Breast epithelium (tissue), 4 donors: ENCODE results near the gene SLC38A3. TPM values are rescaled to one million over a fixed set of nuclear protein-coding genes. Genes with fewer than 3 reads are reported as not detected.

ENCODE experiments used
- DNase-seq, 2 donors: peaks; one replicate each; pipeline ENCODE4 v3.0.0-alpha.2; 2019; ENCODE audit warnings: low spot score in 2 of 2
- H3K27ac ChIP-seq, 2 donors: fragments of 200-600 bp; sonication (generic) in 1 of 2; one replicate each; pipeline ENCODE4 v1.5.1; 2016 to 2019; ENCODE audit warnings: mild to moderate bottlenecking in 1 of 2
- H3K27me3 ChIP-seq, 2 donors: fragments of 200-600 bp; sonication (generic) in 1 of 2; one replicate each; pipeline versions ENCODE4 v1.5.1 to v1.6.0; 2017 to 2019; ENCODE audit warnings: control low read depth in 1 of 2, mild to moderate bottlenecking in 1 of 2
- H3K36me3 ChIP-seq: fragments of 200-600 bp; one replicate; pipeline ENCODE4 v1.5.1; 2019
- H3K4me1 ChIP-seq, 2 donors: fragments of 200-600 bp; sonication (generic); one replicate each; pipeline ENCODE4 v1.5.1; 2016 to 2019; ENCODE audit warnings: control low read depth in 1 of 2
- H3K4me3 ChIP-seq, 3 donors: fragments of 200-600 bp; sonication (generic); 1 replicate in 2 of 3; 2 replicates in 1 of 3; pipeline ENCODE4 v1.5.1; 2016 to 2019; ENCODE audit warnings: mild to moderate bottlenecking in 3 of 3, moderate library complexity in 2 of 3
- H3K9me3 ChIP-seq, 2 donors: fragments of 200-600 bp; sonication (generic) in 1 of 2; one replicate each; pipeline ENCODE4 v1.5.1; 2016 to 2019; ENCODE audit warnings: control low read depth in 1 of 2
- CTCF ChIP-seq, 3 donors: fragments of 450-650 bp; IDR thresholded peaks; one replicate each; pipeline ENCODE4 v1.5.1; 2016 to 2017; ENCODE audit warnings: antibody characterized with exemption in 3 of 3, mild to moderate bottlenecking in 3 of 3, moderate library complexity in 3 of 3
- POLR2A ChIP-seq: fragments of 450-650 bp; IDR thresholded peaks from one replicate; pipeline ENCODE4 v1.6.1; 2016; ENCODE audit warnings: antibody characterized with exemption, mild to moderate bottlenecking, moderate library complexity
- POLR2AphosphoS5 ChIP-seq, 3 donors: sonication (generic); formaldehyde crosslinking; IDR thresholded peaks; one replicate each; pipeline ENCODE4 v1.6.1; 2017; ENCODE audit warnings: antibody characterized with exemption in 3 of 3
- intact Hi-C: fragments of 100-400 bp; cut with DNase I; formaldehyde crosslinking; loops from one replicate; pipeline ENCODE4 v1.15.1; 2023; ENCODE audit warnings: low total_unique reads
- total RNA-seq, 3 donors: library from RNA; depleted of rRNA; stranded (reverse); fragments of >200 nt; gene quantifications; one replicate each; pipeline ENCODE4 v1.1.0, GENCODE V29; 2016

Gene SLC38A3
- total RNA-seq, 3 donors from 2014 or later = 0.98 to 2.5 TPM; not detected in 1

GRCh38 chr3:50162034-50162883 is 42.8 kb upstream of the SLC38A3 start:
- intact Hi-C loops = no loop called here
- Histone ChIP-seq H3K27me3 (no peaks in the 10 kb centered on the region), H3K9me3 (no peaks in the 10 kb centered on the region), H3K4me3 (no peak overlapping the region), H3K27ac (peak overlapping the region; percentile 34 to 90), H3K36me3 (no peaks in the 10 kb centered on the region), H3K4me1 (peaks cover 25 to 36% of the 10 kb centered on the region in 2 donors)
- DNase-seq = no peak
- no peak for TF ChIP-seq CTCF (IDR thresholded peaks at IDR 0.05)
- no peak for TF ChIP-seq POLR2A
- no peak for TF ChIP-seq POLR2AphosphoS5 (IDR thresholded peaks at IDR 0.05)

GRCh38 chr3:50163572-50164455 is 41.3 kb upstream of the SLC38A3 start:
- Histone ChIP-seq H3K36me3 (no peaks in the 10 kb centered on the region), H3K27me3 (no peaks in the 10 kb centered on the region), H3K27ac (peak overlapping the region; percentile 71 to 90), H3K4me1 (peaks cover 25 to 44% of the 10 kb centered on the region in 2 donors), H3K9me3 (no peaks in the 10 kb centered on the region), H3K4me3 (peak overlapping the region in 1 of 3 donors; percentile 5)
- TF ChIP-seq POLR2AphosphoS5 (IDR thresholded peaks at IDR 0.05) = no peak
- no peak for TF ChIP-seq POLR2A
- peak; percentile 89 to 90 for DNase-seq
- intact Hi-C loops = no loop called here

GRCh38 chr3:50164481-50164880 is 40.6 kb upstream of the SLC38A3 start:
- no peaks in the 10 kb centered on the region for H3K27me3 ChIP-seq
- no peak for DNase-seq
- TF ChIP-seq POLR2A = no peak
- no peak for TF ChIP-seq POLR2AphosphoS5 (IDR thresholded peaks at IDR 0.05)
- TF ChIP-seq CTCF (IDR thresholded peaks at IDR 0.05) = no peak
- H3K27ac ChIP-seq = peak overlapping the region; percentile 71 to 90
- H3K4me3 ChIP-seq = peak overlapping the region in 1 of 3 donors; percentile 5
- no peaks in the 10 kb centered on the region for H3K9me3 ChIP-seq
- no peaks in the 10 kb centered on the region for H3K36me3 ChIP-seq
- H3K4me1 ChIP-seq = peaks cover 25 to 44% of the 10 kb centered on the region in 2 donors
- intact Hi-C loops = no loop called here

GRCh38 chr3:50164984-50165909 is 39.8 kb upstream of the SLC38A3 start:
- H3K9me3 ChIP-seq = no peaks in the 10 kb centered on the region

More at GRCh38 chr3:50164984-50165909, 39.8 kb upstream of the SLC38A3 start:
- Histone ChIP-seq H3K27ac (peak overlapping the region; percentile 71 to 90), H3K36me3 (no peaks in the 10 kb centered on the region), H3K4me3 (peak overlapping the region in 2 of 3 donors; percentile 11 to 44), H3K4me1 (peaks cover 25 to 44% of the 10 kb centered on the region in 2 donors), H3K27me3 (no peaks in the 10 kb centered on the region)
- TF ChIP-seq POLR2AphosphoS5 (IDR thresholded peaks at IDR 0.05) (no peak), CTCF (IDR thresholded peaks at IDR 0.05) (no peak), POLR2A (no peak)
- intact Hi-C loops = no loop called here
- peak in 1 of 2 donors; percentile 57 for DNase-seq
